ENCODE measurements around the gene FOXP1.

Gene FOXP1

DNA sequence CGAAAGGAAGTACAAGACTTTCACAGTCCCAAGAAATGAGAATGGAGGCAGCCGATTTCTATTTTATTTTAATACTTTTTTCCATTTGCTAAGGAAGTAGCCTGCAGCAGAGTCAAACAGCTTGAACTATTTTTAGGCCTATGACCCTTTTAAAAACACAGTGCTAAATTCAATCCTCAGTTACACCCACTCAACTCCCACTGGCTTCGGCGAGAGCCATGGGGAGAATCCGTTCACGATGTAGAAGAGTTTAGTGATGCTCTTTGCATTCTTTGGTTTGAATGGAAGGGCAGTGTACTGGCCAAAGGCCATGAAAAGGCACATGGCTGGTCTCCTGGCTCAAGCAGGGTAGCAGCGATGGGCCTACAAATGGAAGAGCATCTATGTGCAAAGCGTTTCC is 343.5 kb downstream of the FOXP1 start:
- Histone ChIP-seq H4K20me1 (ENCODE audit: insufficient read depth, low read length) (no peaks in the 10 kb centered on the region), H3K4me2 (ENCODE audit: low read length) (no peak overlapping the region), H3K9me2 (ENCODE audit: low read depth, low read length) (no peaks in the 10 kb centered on the region), H3K27ac (ENCODE audit: low read depth, low read length, poor library complexity, severe bottlenecking) (no peak overlapping the region), H3K36me3 (ENCODE audit: insufficient read depth, low read length) (no peaks in the 10 kb centered on the region; the same call in 1 of the 2 replicates), H3K27me3 (ENCODE audit: insufficient read depth, low read length) (no peaks in the 10 kb centered on the region), H3K79me2 (ENCODE audit: insufficient read depth, low read length) (no peaks in the 10 kb centered on the region; the same call in 1 of the 2 replicates), H3K4me3 (ENCODE audit: low read depth, low read length, poor library complexity, severe bottlenecking) (no peak overlapping the region), H3K9ac (ENCODE audit: low read length) (no peak overlapping the region), H2AFZ (ENCODE audit: low read length) (no peak overlapping the region), H3K4me1 (ENCODE audit: insufficient read depth, low read length, severe bottlenecking) (peaks cover 31% of the 10 kb centered on the region), H3K9me3 (ENCODE audit: low read length) (no peaks in the 10 kb centered on the region), H3F3A (ENCODE audit: insufficient read depth, low read length) (no peaks in the 10 kb centered on the region)
- TF ChIP-seq, protein P1, sequence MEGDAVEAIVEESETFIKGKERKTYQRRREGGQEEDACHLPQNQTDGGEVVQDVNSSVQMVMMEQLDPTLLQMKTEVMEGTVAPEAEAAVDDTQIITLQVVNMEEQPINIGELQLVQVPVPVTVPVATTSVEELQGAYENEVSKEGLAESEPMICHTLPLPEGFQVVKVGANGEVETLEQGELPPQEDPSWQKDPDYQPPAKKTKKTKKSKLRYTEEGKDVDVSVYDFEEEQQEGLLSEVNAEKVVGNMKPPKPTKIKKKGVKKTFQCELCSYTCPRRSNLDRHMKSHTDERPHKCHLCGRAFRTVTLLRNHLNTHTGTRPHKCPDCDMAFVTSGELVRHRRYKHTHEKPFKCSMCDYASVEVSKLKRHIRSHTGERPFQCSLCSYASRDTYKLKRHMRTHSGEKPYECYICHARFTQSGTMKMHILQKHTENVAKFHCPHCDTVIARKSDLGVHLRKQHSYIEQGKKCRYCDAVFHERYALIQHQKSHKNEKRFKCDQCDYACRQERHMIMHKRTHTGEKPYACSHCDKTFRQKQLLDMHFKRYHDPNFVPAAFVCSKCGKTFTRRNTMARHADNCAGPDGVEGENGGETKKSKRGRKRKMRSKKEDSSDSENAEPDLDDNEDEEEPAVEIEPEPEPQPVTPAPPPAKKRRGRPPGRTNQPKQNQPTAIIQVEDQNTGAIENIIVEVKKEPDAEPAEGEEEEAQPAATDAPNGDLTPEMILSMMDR (IDR thresholded peaks at IDR 0.05; ENCODE audit: low read length): no peak
- TF ChIP-seq EZH2 (IDR thresholded peaks at IDR 0.05; ENCODE audit: borderline replicate concordance, low read length): no peak

DNA sequence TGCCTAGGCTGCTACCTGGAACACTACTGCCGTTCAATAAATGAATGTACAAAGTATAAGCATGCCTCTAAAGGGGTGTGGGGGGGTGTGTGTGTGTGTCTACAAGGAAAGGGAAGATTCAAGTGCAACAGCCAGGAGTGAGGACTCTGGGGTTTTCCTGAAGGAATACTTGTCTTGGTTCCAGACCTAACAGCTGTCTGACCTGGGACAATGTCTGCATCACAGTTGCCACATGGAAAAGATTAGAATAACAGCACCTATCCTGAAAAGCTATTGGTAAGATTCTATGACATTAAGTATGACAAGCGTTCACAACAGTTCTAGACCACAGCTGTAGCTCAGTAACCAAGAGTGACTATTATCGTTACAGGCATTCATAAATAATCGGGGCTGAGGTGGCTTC is 345.2 kb downstream of the FOXP1 start:
- Histone ChIP-seq H3F3A (ENCODE audit: insufficient read depth, low read length) (no peaks in the 10 kb centered on the region), H2AFZ (ENCODE audit: low read length) (no peak overlapping the region), H3K9me3 (ENCODE audit: low read length) (no peaks in the 10 kb centered on the region), H3K4me2 (ENCODE audit: low read length) (no peak overlapping the region), H3K79me2 (ENCODE audit: insufficient read depth, low read length) (no peaks in the 10 kb centered on the region; the same call in 1 of the 2 replicates), H3K9me2 (ENCODE audit: low read depth, low read length) (no peaks in the 10 kb centered on the region), H3K4me1 (ENCODE audit: insufficient read depth, low read length, severe bottlenecking) (peaks cover 31% of the 10 kb centered on the region), H3K27ac (ENCODE audit: low read depth, low read length, poor library complexity, severe bottlenecking) (no peak overlapping the region), H4K20me1 (ENCODE audit: insufficient read depth, low read length) (no peaks in the 10 kb centered on the region), H3K9ac (ENCODE audit: low read length) (no peak overlapping the region), H3K27me3 (ENCODE audit: insufficient read depth, low read length) (no peaks in the 10 kb centered on the region), H3K4me3 (ENCODE audit: low read depth, low read length, poor library complexity, severe bottlenecking) (no peak overlapping the region), H3K36me3 (ENCODE audit: insufficient read depth, low read length) (no peaks in the 10 kb centered on the region; the same call in 1 of the 2 replicates)
- no peak for TF ChIP-seq EZH2 (IDR thresholded peaks at IDR 0.05; ENCODE audit: borderline replicate concordance, low read length)
- TF ChIP-seq, protein P1 (IDR thresholded peaks at IDR 0.05; ENCODE audit: low read length): no peak

DNA sequence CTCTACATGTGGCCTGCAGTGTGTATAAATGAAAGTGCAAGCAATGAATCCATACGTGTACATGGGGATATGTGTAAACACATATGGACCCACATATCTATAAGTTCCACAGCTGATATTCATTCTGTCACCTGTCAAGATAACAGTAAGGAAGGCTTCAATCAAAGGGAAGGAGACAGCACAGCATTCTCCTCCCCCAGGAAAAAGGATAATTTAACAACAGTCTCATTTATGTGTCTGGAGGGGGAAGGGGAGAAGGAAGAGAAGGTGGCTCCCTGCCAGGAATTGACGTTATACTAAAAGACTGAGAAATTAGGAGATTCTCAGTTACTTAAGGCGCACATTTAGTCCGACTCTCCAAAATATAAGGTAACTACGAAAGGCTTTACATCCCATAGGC is 345.9 kb downstream of the FOXP1 start:
- no peak overlapping the region for H3K9ac ChIP-seq (ENCODE audit: low read length)
- H3K9me3 ChIP-seq (ENCODE audit: low read length): no peaks in the 10 kb centered on the region
- no peaks in the 10 kb centered on the region; the same call in 1 of the 2 replicates for H3K79me2 ChIP-seq (ENCODE audit: insufficient read depth, low read length)
- no peaks in the 10 kb centered on the region for H4K20me1 ChIP-seq (ENCODE audit: insufficient read depth, low read length)
- no peak overlapping the region for H2AFZ ChIP-seq (ENCODE audit: low read length)
- peaks cover 31% of the 10 kb centered on the region for H3K4me1 ChIP-seq (ENCODE audit: insufficient read depth, low read length, severe bottlenecking)
- H3K27ac ChIP-seq (ENCODE audit: low read depth, low read length, poor library complexity, severe bottlenecking): no peak overlapping the region
- no peak overlapping the region for H3K4me2 ChIP-seq (ENCODE audit: low read length)
- no peaks in the 10 kb centered on the region; the same call in 1 of the 2 replicates for H3K36me3 ChIP-seq (ENCODE audit: insufficient read depth, low read length)
- no peaks in the 10 kb centered on the region for H3F3A ChIP-seq (ENCODE audit: insufficient read depth, low read length)
- no peaks in the 10 kb centered on the region for H3K27me3 ChIP-seq (ENCODE audit: insufficient read depth, low read length)
- no peak overlapping the region for H3K4me3 ChIP-seq (ENCODE audit: low read depth, low read length, poor library complexity, severe bottlenecking)
- H3K9me2 ChIP-seq (ENCODE audit: low read depth, low read length): no peaks in the 10 kb centered on the region
- no peak for TF ChIP-seq EZH2 (IDR thresholded peaks at IDR 0.05; ENCODE audit: borderline replicate concordance, low read length)

DNA sequence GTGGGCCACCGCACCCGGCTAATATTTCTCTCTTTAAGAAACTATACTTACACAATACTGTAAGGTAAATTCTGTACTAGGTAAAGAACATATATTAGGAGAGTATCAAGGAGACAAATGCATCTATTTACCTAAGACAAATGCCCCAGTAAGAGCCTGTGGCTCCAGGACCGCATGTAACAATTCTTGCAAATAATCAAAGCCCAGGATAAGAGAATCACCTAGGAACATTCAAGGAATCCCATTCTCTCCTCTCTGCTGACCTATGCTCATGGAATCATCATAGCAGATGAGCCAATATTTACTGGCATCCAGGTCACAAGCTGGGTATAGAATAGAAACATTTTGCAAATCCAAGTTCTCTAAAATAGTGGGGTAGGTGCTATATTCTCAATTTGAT is 347.7 kb downstream of the FOXP1 start:
- H3K9ac ChIP-seq (ENCODE audit: low read length): no peak overlapping the region
- no peak overlapping the region for H3K27ac ChIP-seq (ENCODE audit: low read depth, low read length, poor library complexity, severe bottlenecking)

More for the DNA sequence above, 347.7 kb downstream of the FOXP1 start:
- H3K9me3 ChIP-seq (ENCODE audit: low read length): no peaks in the 10 kb centered on the region
- no peaks in the 10 kb centered on the region for H3K9me2 ChIP-seq (ENCODE audit: low read depth, low read length)
- TF ChIP-seq, protein P1 (IDR thresholded peaks at IDR 0.05; ENCODE audit: low read length): no peak
- no peak for TF ChIP-seq EZH2 (IDR thresholded peaks at IDR 0.05; ENCODE audit: borderline replicate concordance, low read length)
- no peak overlapping the region for H3K4me3 ChIP-seq (ENCODE audit: low read depth, low read length, poor library complexity, severe bottlenecking)
- peaks cover 18% of the 10 kb centered on the region for H3K4me1 ChIP-seq (ENCODE audit: insufficient read depth, low read length, severe bottlenecking)
- H3K27me3 ChIP-seq (ENCODE audit: insufficient read depth, low read length): no peaks in the 10 kb centered on the region
- H3K79me2 ChIP-seq (ENCODE audit: insufficient read depth, low read length): peaks cover 1% of the 10 kb centered on the region; the same call in 1 of the 2 replicates
- H3K36me3 ChIP-seq (ENCODE audit: insufficient read depth, low read length): no peaks in the 10 kb centered on the region; the same call in 1 of the 2 replicates
- H4K20me1 ChIP-seq (ENCODE audit: insufficient read depth, low read length): no peaks in the 10 kb centered on the region
- H3K4me2 ChIP-seq (ENCODE audit: low read length): no peak overlapping the region
- no peaks in the 10 kb centered on the region for H3F3A ChIP-seq (ENCODE audit: insufficient read depth, low read length)
- H2AFZ ChIP-seq (ENCODE audit: low read length): no peak overlapping the region
